Panc1 (cell line): ENCODE measurements around the gene VAMP2.

Experiments
- CTCF ChIP-seq: fragments of 450-650 bp; IDR thresholded peaks from 2 replicates; pipeline ENCODE4 v1.5.1; 2017; ENCODE audit warnings: mild to moderate bottlenecking
- TCF7L2 ChIP-seq: IDR thresholded peaks from 2 replicates; pipeline ENCODE4 v1.6.1; 2011; ENCODE audit warnings: mild to moderate bottlenecking, low read depth, low read length, inconsistent platforms

- TF ChIP-seq CTCF (no peak; the same call in 1 of the 2 replicates), TCF7L2 (no peak)
These were observed 3.7 kb downstream of the VAMP2 start for GRCh38 chr17:8159032-8159400.
